ENCODE measurements around the gene FAAP20. TPM values are rescaled to one million over a fixed set of nuclear protein-coding genes. Genes with fewer than 3 reads are reported as not detected.

Gene FAAP20
- total RNA-seq, 1 experiment from 2014 or later: 36.3 TPM

GRCh38 chr1:2202843-2203601 lies 8.4 kb upstream of the FAAP20 start:
- Mint-ChIP-seq H3K4me3 (ENCODE audit: low read depth, unreplicated experiment) (no peak overlapping the region), H3K9me3 (ENCODE audit: low read depth, unreplicated experiment) (no peaks in the 10 kb centered on the region), H3K36me3 (ENCODE audit: insufficient read depth, unreplicated experiment) (peaks cover 19% of the 10 kb centered on the region), H3K27ac (ENCODE audit: unreplicated experiment) (no peak overlapping the region), H3K27me3 (ENCODE audit: unreplicated experiment) (no peaks in the 10 kb centered on the region), H3K4me1 (ENCODE audit: low read depth, unreplicated experiment) (peaks cover 13% of the 10 kb centered on the region)
- DNase-seq: no peak
- intact Hi-C loops (cut with micrococcal nuclease; ENCODE audit: unreplicated experiment): no loop called here
- TF ChIP-seq CTCF (IDR thresholded peaks at IDR 0.05; ENCODE audit: unreplicated experiment): no peak
- no TSS peak for BruUV-seq (replicated peaks)
- CTCF ChIA-PET: interaction anchor here (0.6 kb wide), 1 partner anchor 166 kb away, joined by 6 read pairs; no protein-coding TSS in a partner anchor

GRCh38 chr1:2202008-2202575 lies 7.5 kb upstream of the FAAP20 start:
- no peaks in the 10 kb centered on the region for H3K27me3 Mint-ChIP-seq (ENCODE audit: unreplicated experiment)
- CTCF ChIA-PET: no interaction called here
- intact Hi-C loops (cut with micrococcal nuclease; ENCODE audit: unreplicated experiment): no loop called here
- no peak for TF ChIP-seq CTCF (IDR thresholded peaks at IDR 0.05; ENCODE audit: unreplicated experiment)
- H3K4me1 Mint-ChIP-seq (ENCODE audit: low read depth, unreplicated experiment): peaks cover 3% of the 10 kb centered on the region
- H3K4me3 Mint-ChIP-seq (ENCODE audit: low read depth, unreplicated experiment): no peak overlapping the region
- no TSS peak for BruUV-seq (replicated peaks)
- no peak for DNase-seq
- H3K27ac Mint-ChIP-seq (ENCODE audit: unreplicated experiment): no peak overlapping the region
- H3K36me3 Mint-ChIP-seq (ENCODE audit: insufficient read depth, unreplicated experiment): peaks cover 13% of the 10 kb centered on the region
- no peaks in the 10 kb centered on the region for H3K9me3 Mint-ChIP-seq (ENCODE audit: low read depth, unreplicated experiment)

- no peaks in the 10 kb centered on the region for H3K27me3 Mint-ChIP-seq (ENCODE audit: unreplicated experiment)
- no peak overlapping the region for H3K27ac Mint-ChIP-seq (ENCODE audit: unreplicated experiment)
- CTCF ChIA-PET: no interaction called here
- peaks cover 13% of the 10 kb centered on the region for H3K36me3 Mint-ChIP-seq (ENCODE audit: insufficient read depth, unreplicated experiment)
- H3K4me1 Mint-ChIP-seq (ENCODE audit: low read depth, unreplicated experiment): no peaks in the 10 kb centered on the region
- no peak for DNase-seq
- H3K4me3 Mint-ChIP-seq (ENCODE audit: low read depth, unreplicated experiment): no peak overlapping the region
- intact Hi-C loops (cut with micrococcal nuclease; ENCODE audit: unreplicated experiment): no loop called here
- no TSS peak for BruUV-seq (replicated peaks)
- H3K9me3 Mint-ChIP-seq (ENCODE audit: low read depth, unreplicated experiment): no peaks in the 10 kb centered on the region
- TF ChIP-seq CTCF (IDR thresholded peaks at IDR 0.05; ENCODE audit: unreplicated experiment): no peak
Observed at GRCh38 chr1:2201062-2201461, 6.5 kb upstream of the FAAP20 start.

- H3K4me1 Mint-ChIP-seq (ENCODE audit: low read depth, unreplicated experiment): no peaks in the 10 kb centered on the region
- DNase-seq: no peak
- intact Hi-C loops (cut with micrococcal nuclease; ENCODE audit: unreplicated experiment): no loop called here
- TF ChIP-seq CTCF (IDR thresholded peaks at IDR 0.05; ENCODE audit: unreplicated experiment): no peak
- H3K27me3 Mint-ChIP-seq (ENCODE audit: unreplicated experiment): no peaks in the 10 kb centered on the region
- TSS peak; percentile 39 for BruUV-seq (replicated peaks)
- H3K36me3 Mint-ChIP-seq (ENCODE audit: insufficient read depth, unreplicated experiment): peaks cover 13% of the 10 kb centered on the region
- peak overlapping the region; percentile 77 for H3K4me3 Mint-ChIP-seq (ENCODE audit: low read depth, unreplicated experiment)
- no peak overlapping the region for H3K27ac Mint-ChIP-seq (ENCODE audit: unreplicated experiment)
- CTCF ChIA-PET: interaction anchor here (0.6 to 1.4 kb wide), 3 partner anchors 11 to 12 kb away, joined by 3 to 6 read pairs (median 3); no protein-coding TSS in a partner anchor
- no peaks in the 10 kb centered on the region for H3K9me3 Mint-ChIP-seq (ENCODE audit: low read depth, unreplicated experiment)
Observed at GRCh38 chr1:2200308-2200943, 5.9 kb upstream of the FAAP20 start.

Measured in Calu3 (cell line).